Lower leg skin (tissue), 3 donors: ENCODE measurements around the gene LY6G6D.

Experiments used
- POLR2A ChIP-seq, 2 donors: fragments of 450-650 bp; IDR thresholded peaks; one replicate each; pipeline ENCODE4 v1.6.1; 2016 to 2017; ENCODE audit warnings: antibody characterized with exemption in 2 of 2, mild to moderate bottlenecking in 1 of 2, moderate library complexity in 1 of 2
- TF ChIP-seq, protein P1 (sequence below), 3 donors: fragments of 450-650 bp; IDR thresholded peaks; one replicate each; pipeline ENCODE4 v1.5.1; 2016; ENCODE audit warnings: antibody characterized with exemption in 3 of 3, mild to moderate bottlenecking in 3 of 3, moderate library complexity in 2 of 3

DNA sequence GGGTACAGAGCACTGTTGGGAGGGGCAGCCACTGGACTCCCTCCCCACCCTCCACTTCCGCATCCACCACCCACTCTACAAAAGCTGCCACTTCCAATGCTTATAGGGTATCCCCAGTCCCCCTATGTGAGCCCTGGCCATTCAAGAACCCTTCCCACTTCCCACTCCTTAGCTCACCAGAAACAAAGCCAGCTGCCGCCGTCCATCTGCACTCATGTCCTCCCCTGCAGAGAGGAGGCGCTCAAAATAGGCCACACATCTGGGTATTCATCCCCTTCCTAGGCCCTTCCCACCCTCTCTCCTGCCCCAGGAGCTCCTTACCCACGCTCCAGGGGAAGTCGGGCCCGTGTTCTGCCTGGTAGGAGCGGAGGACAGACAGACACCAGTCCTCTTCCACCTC, 27.8 kb upstream of the LY6G6D start:
- TF ChIP-seq, protein P1, sequence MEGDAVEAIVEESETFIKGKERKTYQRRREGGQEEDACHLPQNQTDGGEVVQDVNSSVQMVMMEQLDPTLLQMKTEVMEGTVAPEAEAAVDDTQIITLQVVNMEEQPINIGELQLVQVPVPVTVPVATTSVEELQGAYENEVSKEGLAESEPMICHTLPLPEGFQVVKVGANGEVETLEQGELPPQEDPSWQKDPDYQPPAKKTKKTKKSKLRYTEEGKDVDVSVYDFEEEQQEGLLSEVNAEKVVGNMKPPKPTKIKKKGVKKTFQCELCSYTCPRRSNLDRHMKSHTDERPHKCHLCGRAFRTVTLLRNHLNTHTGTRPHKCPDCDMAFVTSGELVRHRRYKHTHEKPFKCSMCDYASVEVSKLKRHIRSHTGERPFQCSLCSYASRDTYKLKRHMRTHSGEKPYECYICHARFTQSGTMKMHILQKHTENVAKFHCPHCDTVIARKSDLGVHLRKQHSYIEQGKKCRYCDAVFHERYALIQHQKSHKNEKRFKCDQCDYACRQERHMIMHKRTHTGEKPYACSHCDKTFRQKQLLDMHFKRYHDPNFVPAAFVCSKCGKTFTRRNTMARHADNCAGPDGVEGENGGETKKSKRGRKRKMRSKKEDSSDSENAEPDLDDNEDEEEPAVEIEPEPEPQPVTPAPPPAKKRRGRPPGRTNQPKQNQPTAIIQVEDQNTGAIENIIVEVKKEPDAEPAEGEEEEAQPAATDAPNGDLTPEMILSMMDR (IDR thresholded peaks at IDR 0.05): no peak
- TF ChIP-seq POLR2A (IDR thresholded peaks at IDR 0.05): no peak
